Right ventricle myocardium inferior (tissue), 1 donor: ENCODE measurements around the gene IL17RC. TPM values are rescaled to one million over a fixed set of nuclear protein-coding genes. Genes with fewer than 3 reads are reported as not detected.
"Not testable (repeated sequence)": the region's sequence is repeated elsewhere in the genome, so short reads cannot be mapped to it uniquely, and the experiment has no call there.

ENCODE experiments used
- ATAC-seq: fragments of 200-7000 bp; cut with Tn5 transposase; one replicate; pipeline ENCODE4 v1.9.1; 2020; ENCODE audit warnings: mild to moderate bottlenecking, moderate library complexity
- DNase-seq: peaks from one replicate; pipeline ENCODE4 v3.0.0; 2021; ENCODE audit errors: missing footprints
- intact Hi-C: fragments of 100-400 bp; cut with DNase I; formaldehyde crosslinking; loops from one replicate; pipeline ENCODE4 v1.11.0; 2022
- long read RNA-seq: library from polyadenylated mRNA; unstranded; transcript quantifications from one replicate; pipeline ENCODE4 v2.0.0, GENCODE V29; 2021
- total RNA-seq: library from RNA; stranded (reverse); fragmentation: NEBNext Ultra II Directional; extraction: Animal tissue kit (Norgen Biotek cat#: 25700); gene quantifications from one replicate; pipeline ENCODE4 v1.2.1, GENCODE V29; 2021
- donor health status: DM: no; HTN: yes; CAD: no; lungs with severe emphysema.

Gene IL17RC, protein sequence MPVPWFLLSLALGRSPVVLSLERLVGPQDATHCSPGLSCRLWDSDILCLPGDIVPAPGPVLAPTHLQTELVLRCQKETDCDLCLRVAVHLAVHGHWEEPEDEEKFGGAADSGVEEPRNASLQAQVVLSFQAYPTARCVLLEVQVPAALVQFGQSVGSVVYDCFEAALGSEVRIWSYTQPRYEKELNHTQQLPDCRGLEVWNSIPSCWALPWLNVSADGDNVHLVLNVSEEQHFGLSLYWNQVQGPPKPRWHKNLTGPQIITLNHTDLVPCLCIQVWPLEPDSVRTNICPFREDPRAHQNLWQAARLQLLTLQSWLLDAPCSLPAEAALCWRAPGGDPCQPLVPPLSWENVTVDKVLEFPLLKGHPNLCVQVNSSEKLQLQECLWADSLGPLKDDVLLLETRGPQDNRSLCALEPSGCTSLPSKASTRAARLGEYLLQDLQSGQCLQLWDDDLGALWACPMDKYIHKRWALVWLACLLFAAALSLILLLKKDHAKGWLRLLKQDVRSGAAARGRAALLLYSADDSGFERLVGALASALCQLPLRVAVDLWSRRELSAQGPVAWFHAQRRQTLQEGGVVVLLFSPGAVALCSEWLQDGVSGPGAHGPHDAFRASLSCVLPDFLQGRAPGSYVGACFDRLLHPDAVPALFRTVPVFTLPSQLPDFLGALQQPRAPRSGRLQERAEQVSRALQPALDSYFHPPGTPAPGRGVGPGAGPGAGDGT
- 33.7 TPM for total RNA-seq
- long read RNA-seq, partial matches to known transcripts: 5 of 37 reads
- long read RNA-seq, other reads (novel, unspliced or antisense): 27 of 37 reads

GRCh38 chr3:9916734-9917680 lies at the start of gene IL17RC:
Gene IL17RC, plus strand, starts transcription at chr3:9917098. Its CDS starts 218 bp downstream, at chr3:9917316.
- ATAC-seq (peak; percentile 93), DNase-seq (peak; percentile 90)
- intact Hi-C loops: loop anchor here (2.0 to 10.0 kb wide), 3 partner anchors 26 to 412 kb away; partner anchors contain the start of gene JAGN1

DNA sequence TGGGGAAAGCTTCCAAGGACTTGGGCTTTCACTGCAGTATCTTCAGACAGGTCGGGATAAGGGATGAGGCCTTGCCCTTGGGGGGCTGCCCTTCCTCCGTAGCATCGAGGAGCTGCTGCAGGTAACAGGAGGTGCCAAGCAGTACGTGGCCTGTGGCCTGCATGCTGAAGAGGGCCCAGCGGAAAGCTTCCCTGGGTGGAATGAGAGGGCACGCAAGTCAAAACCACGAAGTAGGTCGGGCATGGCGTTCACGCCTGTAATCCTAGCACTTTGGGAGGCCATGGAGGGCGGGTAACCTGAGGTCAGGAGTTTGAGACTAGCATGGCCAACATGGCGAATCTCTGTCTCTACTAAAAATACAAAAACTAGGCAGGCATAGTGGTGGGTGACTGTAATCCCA lies 49.8 kb upstream of the IL17RC start:
- no peak for ATAC-seq
- DNase-seq: no peak
- intact Hi-C loops: loop anchor here (10.0 kb wide), 1 partner anchor 48 kb away; the partner anchor contains the start of gene IL17RC

DNA sequence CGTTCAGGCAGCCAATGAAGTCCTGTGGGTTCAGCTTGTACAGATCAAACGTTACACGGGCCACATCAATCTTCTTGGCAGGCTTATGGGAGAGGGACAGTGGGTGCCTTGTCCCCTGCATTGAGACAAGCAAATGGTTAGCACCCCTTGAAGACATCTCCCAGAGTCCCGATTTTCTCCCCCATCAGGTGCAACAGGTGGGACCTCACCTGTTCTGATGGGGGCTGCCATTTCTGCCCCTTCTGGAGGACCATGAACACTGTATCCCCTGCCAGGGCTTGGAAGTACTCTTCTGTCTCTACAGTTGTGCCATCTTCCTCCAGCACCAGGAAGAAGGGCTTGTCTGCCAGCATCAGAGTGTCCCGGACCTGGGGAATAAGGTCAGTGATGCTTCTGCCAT lies 46.9 kb upstream of the IL17RC start:
- no peak for ATAC-seq
- intact Hi-C loops: loop anchor here (10.0 kb wide), 1 partner anchor 45 kb away; the partner anchor contains the start of gene IL17RC

GRCh38 chr3:9870978-9871377 lies 45.9 kb upstream of the IL17RC start:
- no peak for ATAC-seq
- intact Hi-C loops: no loop called here
- no peak for DNase-seq

More for the DNA sequence above, 46.9 kb upstream of the IL17RC start:
- no peak for DNase-seq

DNA sequence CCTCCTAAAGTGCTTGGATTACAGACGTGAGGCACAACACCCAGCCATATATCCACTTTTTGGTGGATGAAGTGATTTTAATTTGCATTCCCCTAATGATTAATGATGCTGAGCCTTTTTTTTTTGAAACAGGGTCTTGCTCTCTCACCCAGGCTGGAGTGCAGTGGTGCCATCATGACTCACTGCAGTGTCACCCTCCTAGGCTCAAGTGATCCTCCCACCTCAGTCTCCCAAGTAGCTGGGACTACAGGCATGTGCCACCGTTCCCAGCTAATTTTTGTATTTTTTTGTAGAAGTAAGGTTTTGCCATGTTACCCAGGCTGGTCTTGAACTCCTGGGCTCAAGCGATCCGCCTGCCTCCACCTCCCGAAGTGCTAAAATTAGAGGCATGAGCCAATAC lies 44.8 kb upstream of the IL17RC start:
- intact Hi-C loops, DNase-seq, ATAC-seq: not testable (repeated sequence)

DNA sequence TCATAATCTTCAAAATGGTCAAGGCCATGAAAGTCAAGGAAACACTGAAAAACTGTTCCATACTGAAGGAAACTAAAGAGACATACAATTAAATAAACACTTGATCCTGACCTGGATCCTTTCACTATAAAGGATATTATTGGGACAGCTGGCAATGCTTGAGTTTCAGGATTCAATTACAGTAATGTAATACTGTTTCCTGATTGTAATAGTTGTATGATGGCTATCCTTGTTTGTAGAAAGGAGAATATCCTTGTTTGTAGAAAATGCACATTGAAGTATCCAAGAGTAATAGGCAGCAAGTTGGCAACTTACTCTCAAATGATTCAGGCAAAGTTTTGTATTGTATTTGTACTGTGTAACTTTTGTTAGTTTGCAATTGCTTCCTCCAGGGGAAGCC lies 41.5 kb upstream of the IL17RC start:
- DNase-seq (no peak), ATAC-seq (no peak)
- intact Hi-C loops: no loop called here

GRCh38 chr3:9876255-9876654 lies 40.6 kb upstream of the IL17RC start:
- intact Hi-C loops, DNase-seq, ATAC-seq: not testable (repeated sequence)

GRCh38 chr3:9876991-9877390 lies 39.9 kb upstream of the IL17RC start:
- no peak for DNase-seq
- intact Hi-C loops: no loop called here
- no peak for ATAC-seq

GRCh38 chr3:9878700-9879099 lies 38.2 kb upstream of the IL17RC start:
- ATAC-seq: no peak
- DNase-seq: peak; percentile 13
- intact Hi-C loops: no loop called here

DNA sequence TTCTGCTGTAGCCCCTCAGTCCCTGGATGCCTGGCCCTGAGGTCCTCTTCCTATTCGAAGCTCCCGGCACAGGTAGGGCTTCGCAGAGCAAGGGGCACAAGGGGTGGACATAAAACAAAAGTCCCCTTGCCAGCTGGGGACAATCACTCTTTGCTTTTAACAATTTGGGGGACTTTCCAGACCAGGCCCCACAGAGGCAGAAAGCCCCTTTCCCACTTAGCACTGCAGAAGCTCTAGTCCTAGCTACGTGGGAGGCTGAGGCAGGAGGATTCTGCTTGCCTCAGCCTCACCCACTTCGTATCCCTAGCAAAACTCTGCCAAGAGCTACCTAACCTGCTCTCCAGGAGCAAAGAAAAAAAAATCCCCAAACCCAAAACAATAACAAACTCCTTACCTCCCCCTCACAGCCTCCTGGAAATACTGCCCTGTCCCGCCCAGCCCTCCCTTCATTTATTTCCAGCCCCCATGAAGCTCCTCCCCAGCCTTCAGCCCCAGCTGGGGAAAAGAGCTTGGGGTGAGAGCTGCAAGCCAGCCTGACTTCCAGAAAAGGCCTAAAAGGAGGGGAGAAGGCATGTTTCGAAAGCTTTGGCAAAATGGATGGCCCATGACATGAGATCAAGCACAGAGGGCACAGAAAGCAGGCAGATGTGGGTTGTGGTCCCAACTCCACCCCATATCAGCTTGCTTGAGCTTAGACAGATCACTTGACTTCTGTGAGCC lies 36.9 kb upstream of the IL17RC start, which contains the start of gene CIDEC:
Gene CIDEC (minus strand): TSS at position 424 of the 720 bp plus-strand sequence. CDS start 1,767 bp downstream, outside the sequence.
- no peak for ATAC-seq
- intact Hi-C loops: no loop called here
- peak; percentile 25 for DNase-seq

DNA sequence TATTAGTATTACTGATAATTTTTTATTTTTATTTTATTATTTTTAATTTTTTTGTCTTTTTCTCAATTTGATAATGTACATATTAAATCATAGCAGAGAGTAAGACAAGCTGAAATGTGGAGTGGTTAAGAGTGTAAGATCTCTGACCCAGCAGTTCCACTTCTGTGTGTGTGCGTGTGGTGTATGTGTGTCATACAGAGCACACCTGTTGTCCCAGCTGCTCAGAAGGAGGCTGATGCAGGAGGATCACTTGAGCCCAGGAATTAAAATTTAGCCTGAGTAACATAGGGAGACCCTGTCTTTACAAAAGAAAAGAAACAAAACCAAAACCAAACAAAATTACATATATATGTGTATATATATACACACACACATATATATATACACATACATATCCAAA lies 35.5 kb upstream of the IL17RC start:
- no peak for ATAC-seq
- no peak for DNase-seq
- intact Hi-C loops: no loop called here

- ATAC-seq: no peak
- intact Hi-C loops: no loop called here
- no peak for DNase-seq
Observed at GRCh38 chr3:9883706-9884554, 33.0 kb upstream of the IL17RC start.

GRCh38 chr3:9884555-9885165 lies 32.2 kb upstream of the IL17RC start:
- intact Hi-C loops: no loop called here
- DNase-seq: peak; percentile 28
- no peak for ATAC-seq

DNA sequence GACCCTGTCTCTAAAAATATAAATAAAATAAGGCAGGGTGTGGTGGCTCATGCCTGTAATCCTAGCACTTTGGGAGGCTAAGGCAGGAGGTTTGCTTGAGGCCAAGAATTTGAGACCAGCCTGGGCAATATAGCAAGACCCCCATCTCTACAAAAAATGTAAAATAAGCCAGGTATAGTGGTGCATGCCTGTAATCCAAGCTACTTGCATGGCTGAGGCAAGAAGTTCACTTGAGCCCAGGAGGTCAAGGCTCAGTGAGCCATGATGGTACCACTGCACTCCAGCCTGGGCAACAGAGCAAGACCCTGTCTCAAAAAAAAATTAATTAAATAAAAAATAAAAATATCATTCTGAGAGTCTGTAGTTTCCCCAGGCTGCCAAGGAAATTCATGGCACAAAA lies 30.6 kb upstream of the IL17RC start:
- intact Hi-C loops: no loop called here
- ATAC-seq (no peak), DNase-seq (no peak)

DNA sequence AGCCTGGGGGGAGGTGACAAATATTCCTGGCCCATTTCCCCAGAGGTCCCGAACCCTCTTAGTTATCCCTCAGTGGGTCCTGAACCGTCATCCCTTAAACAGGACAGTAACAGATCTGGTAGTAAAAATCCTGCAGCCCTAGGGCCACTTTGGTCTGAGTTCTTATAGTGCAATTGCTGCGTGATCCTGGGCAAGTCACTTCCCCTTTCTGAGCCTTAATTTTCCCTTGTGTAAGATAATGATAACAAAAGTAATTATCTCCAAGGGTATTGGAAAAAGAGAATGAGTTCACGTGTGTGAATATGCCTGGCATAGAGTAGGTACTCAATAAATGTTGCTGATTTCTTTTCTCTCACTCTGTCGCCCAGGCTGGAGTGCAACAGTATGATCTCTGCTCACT lies 29.4 kb upstream of the IL17RC start:
- DNase-seq (no peak), ATAC-seq (no peak)
- intact Hi-C loops: no loop called here

DNA sequence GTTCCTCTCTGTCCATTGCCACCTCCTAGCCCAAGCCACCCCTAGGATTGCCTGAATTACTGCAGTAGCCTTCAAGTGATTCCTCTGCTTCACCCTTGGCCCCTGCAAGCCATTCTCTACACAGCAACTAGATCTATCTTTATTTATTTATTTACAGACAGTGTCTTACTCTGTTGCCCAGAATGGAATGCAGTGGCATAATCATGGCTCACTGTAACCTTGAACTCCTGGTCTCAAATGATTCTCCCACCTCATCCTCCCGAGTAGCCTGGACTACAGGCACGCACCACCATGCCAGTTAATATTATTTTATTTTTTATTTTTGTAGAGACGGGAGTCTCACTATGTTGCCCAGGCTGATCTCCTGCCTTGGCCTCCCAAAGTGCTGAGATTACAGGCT lies 28.4 kb upstream of the IL17RC start:
- DNase-seq: no peak
- intact Hi-C loops: no loop called here
- ATAC-seq: no peak

DNA sequence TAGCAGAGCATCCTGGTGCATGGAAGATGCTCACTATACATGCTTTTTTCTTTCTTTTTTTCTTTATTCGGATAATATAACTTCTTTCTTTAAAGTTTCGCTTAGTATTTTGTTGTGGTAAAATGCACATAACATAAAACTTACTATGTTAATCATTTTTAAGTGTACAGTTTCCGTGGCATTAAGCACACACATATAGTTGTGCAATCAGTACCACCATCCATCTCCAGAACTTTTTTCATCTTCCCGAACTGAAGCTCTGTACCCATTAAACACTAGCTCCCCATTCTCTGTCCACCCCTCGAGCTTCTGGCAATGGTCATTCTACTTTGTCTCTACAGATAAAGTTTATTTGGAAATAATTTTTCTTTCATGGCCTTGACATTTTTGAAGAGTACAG lies 27.5 kb upstream of the IL17RC start:
- ATAC-seq (no peak), DNase-seq (no peak)
- intact Hi-C loops: no loop called here
